GM18867 (cell line): ENCODE measurements around the gene BMF.

Experiments used
- ATAC-seq: cut with Tn5 transposase; IDR thresholded peaks from one replicate; pipeline ENCODE4 v1.9.1; 2021; ENCODE audit warnings: mild to moderate bottlenecking, moderate library complexity; ENCODE audit not compliant: unreplicated experiment

Gene BMF

DNA sequence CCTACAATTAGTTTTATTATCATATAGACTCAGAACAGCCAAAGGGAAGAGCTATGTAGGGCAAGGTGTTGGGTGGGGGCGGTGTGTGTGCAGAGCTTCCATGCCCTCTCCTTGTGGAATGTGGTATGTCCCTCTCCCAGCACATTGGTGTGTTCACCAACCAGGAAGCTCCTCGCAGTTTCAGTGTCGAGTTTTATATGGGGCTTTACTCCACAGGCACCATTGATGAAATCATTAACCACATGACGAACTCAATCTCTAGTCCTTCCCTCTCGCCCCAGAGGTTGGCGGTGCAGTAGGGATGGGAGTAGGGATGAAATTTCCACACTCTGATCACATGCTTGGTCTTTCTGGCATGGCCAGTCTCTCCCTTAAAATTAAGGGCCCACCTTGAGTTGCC lies 56.1 kb downstream of the BMF start:
- no peak for ATAC-seq

DNA sequence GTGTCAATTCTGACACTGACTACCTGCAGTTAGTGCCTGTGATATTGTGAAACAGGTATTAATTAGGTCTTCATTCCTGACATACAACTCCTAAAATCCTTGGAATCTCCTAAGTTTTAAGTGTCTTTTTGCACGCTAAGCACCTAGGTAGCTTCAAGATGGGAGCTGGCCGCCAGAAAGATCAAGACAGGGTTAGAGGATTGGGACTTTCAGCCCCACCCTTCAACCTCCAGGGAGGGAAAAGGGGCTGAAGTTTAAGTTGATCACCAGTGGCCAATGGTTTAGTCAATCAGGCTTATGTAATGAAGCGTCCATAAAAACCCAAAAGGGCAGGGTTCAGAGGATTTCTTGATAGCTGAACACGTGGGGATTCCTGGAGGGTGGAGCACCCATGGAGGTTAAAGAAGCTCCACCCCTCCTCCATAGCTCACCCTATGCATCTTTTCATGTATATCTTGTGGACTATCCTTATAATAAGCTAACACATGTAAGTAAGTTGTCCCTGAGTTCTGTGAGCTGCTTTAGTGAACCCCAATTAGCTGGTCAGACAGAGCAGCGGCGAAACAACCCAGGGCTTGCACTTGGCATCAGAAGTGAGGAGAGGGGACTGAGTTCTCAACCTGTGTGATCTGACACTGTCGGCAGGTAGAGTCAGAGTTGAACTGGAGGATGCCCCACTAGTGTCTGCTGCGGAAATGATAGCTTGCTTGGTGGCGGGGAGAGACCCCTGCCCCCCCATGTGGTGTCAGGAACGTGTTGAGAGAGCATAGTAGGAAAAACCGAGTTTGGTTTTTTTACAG lies 56.9 kb downstream of the BMF start:
- no peak for ATAC-seq

DNA sequence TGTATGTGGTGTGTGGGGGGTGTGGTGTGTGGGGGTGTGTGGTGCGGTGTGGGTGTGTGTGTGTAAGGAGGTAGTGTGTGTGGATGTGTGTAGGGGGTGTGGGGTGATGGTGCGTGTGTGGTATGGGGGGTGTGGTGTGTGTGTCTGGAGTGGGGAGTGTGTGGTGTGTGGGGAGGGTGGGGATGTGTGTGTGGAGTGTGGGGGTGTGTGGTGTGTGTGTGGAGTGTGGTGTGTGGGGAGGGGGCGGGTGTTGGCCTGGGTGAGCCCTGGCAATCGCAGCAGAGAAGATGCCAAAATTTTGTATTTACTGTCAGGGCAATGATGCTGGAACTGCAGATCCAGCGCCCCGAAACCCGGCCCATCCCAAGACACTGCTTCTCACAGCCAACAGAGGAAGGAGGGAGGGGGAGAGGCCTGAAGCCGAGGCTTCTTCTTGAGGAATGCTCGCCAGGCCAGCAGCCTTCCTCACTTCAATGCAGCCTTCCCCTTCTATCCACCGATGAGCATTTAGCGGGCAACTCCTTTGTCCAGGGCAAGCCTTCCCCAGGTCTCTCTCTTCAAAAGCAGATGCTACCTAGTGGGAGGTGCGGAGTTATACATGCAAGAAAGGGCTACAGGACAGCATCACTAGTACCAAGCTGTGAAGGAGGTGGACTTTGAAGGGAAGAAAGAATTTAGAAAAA lies 57.8 kb downstream of the BMF start:
- no peak for ATAC-seq

DNA sequence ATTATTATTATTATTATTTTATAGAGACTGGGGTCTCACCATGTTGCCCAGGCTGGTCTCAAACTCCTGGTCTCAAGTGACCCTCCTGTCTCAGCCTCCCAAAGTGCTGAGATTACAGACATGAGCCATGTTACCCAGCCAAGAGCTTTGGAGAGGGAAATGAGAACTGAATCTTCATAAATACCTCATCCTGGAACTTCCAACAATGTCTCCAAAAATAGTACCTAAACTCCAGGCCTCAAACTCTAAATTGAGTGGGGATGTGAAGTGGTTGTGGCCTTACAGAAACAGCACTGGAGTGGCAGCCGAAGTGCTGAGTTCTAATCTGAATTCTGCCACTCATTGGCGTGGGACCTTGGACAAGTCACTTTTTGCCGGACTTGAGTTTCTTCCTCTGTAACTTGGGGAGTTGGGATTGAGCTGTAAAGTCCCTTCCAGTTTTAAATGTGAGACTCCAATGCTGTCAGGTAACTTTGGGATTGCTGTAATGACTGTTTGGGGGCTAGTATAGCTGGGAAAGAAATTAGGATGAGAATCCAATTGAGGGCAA lies 59.7 kb downstream of the BMF start:
- no peak for ATAC-seq

DNA sequence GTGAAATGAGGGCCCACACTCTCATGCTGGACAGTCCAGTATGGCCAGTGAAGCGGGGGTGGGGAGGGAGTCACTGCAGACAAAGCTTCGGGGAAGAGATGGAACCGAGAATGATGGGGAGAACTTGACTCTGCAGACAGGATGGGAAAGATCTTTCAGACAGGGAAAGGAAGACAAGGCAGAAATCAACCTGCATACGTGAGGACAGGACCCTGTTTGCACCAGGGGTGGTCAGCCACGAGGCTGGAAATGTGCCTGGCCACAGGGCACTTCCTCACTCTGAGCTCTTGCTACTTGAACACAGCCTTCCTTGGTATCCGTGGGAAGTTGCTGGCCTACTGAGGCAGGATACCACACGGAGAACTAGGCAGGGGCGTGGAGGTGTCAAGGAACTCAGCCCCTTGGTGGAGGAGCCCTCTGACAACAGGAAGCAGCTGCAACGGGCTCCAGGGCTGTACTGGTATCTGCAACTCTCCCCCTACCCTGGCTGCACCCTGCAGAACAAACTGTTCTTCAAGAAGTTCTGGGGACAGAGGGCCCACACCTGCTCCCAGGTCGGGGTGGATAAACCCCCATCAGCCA lies 60.4 kb downstream of the BMF start:
- no peak for ATAC-seq

DNA sequence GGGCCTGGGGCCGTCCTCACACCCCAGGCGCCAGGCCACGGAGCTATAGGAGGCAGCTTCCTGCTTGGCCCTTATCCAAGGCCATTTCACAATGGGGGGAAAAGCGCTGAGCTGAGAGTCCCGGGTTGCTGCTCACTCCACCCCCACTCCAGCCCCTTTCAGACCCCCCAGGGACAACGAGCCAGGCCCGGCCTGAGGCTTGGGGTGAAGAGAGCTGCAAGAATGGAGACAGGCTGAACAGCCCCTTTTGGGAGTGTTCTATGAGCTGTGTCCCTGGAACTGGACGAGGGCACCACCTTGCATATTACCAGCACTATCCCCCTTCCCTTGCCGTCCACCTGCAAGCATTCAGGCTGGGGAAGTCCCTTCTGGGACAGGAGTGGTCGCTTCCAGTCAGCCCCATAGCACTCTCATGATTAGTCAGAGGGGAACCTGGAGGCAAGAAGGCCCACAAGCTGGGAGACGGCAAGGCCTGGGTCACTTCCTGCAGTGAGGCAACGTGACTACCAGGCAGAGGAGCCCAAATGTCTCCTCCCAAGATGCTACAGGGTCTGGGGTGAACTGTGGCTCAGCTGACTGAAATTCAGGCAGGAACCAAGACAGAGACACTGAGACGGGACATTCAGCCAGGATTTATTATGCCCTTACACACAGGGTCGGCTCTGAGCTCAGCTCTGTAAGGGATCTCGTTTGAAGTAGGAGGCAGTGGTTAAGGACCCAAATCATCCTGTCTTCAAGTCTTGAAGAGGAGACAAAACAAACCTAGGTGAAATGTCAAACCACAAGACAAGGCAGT lies 61.1 kb downstream of the BMF start:
- peak; percentile 41 for ATAC-seq

DNA sequence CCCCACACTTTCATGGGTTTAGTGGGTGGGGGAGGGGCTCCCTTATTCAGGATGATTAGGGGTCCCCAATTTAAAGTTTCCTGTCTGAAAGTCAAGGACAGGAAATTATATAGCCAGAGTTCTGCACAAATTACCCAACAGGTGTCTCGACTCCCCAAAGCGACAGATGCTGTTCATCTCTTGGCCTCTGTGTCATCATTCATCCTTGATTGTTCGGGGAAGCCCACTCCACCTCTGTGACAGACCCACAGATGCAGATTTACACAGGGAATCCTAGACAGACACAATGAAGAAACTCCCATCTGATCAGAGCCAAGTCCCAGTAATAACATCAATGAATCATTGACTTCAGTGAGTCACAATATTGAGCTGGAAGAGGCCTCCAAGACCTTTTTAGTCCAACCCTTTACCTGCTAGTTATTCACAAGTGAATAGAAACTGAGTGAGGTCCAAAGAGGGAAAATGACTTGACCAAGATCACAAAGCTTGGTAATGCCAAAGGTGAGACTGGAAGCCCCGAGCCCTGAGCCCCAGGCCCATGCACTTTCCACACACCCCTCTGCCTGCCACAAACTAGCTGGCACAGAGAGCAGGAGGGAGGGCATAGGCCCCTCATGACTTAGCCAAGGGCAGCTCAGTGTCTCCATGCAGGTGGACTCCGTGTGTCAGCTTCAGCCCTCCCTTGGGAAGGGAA lies 61.8 kb downstream of the BMF start:
- no peak for ATAC-seq

DNA sequence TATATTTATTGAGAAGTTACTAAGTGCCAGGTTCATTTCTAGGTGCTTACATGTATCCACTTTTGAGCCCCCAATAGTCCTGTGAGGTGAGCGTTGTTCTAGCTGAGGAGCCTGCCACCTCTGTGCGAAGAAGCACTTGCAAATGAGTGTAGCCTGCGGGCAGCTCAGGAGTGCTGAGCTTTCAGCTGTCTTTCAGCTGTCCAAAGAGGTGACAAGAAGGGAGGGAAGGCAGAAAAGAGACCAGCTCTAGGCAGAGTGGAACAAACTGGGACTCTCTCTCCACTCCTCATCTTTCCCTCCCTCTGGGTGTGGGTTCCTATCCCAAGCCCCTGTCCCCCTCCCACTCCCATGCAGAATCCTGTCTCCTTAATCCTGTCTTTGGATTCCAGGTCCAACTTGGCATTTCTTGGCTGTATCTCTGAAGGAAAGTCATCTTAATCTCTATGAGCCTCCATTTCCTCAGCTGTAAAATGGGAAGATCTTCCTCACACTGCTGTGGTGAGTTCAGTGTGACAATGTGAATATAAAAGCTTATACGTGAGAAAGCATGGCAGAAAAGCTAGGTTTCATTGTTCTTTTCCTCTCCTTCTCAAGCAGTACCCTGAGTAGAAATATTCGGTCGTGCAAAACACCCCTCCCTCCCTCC lies 63.0 kb downstream of the BMF start:
- peak; percentile 21 for ATAC-seq

DNA sequence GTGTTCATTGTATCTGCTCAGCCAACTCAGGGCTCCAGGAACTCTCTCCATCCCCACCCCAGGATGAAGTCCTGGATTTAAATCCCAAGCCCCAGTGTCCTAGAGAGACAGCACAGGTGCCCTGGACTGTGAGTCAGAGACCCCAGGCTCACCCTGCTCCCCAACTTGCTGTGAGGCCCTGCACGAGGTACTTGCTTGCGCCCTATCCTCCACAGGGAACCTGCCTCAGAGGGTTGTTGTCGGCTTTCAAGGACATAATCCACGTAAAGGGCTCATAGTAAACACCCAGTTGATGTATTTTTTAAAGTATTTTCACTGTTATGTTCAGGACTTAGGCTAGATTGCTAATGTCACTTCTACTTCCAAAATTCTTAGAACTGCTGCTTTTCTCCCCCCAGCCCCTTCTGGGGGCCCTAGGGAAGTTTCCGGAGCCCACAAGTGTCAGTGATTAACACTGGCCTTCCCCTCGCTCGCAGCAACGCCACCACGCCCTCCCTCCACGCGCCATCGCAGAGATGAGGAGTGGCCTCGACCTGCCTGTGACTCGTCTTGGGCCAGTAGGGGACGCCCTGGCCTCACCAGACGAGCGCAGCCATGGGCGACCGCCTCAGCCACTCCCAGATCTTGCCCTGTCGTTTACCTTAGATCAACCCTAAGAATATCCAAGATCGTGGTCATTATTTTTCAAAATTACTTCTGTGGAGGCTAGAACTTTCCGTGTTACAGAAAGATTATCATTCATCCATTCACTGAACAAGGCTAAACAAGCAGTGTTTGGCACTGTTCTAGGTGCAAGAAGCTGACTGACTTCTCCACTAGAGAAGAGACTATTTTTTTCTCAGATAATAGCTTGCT lies 63.7 kb downstream of the BMF start:
- ATAC-seq: peak; percentile 81

DNA sequence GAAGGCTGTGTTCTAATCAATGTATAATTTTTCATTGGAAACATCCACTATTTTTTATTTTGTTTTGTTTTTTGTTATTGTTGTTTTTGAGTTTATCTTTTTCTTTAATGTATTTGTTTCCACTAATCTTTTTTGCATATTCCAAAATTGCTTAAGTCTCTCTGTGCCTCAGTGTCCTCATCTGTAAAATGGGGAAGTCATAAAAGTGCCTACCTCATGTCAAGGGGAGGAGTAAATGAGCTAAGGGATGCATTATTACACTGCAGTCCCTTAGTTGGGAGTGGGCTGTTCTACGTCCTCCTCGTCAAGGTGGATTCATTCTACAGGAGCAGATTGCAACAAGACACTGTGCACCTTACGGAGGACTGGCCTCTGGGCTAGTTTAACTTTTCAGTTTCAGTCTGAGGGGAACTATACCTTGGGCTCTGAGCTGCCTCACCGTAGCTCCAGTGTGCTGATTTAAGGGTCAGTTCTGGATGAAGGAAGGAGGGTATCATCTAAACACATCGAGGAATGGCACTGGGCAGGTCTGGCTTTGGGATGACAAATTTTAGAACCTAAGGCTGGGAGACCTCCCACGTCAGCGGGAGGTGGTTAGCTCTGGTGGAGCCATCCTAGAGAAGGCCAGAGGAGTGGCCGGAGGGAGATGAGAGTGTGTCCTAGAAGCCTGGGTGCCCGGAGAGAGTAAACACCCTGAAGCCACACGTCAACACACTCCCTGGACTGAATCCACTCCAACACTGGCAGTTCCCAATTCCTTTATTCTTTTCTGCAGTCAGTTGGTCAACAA lies 64.6 kb downstream of the BMF start:
- ATAC-seq: no peak

DNA sequence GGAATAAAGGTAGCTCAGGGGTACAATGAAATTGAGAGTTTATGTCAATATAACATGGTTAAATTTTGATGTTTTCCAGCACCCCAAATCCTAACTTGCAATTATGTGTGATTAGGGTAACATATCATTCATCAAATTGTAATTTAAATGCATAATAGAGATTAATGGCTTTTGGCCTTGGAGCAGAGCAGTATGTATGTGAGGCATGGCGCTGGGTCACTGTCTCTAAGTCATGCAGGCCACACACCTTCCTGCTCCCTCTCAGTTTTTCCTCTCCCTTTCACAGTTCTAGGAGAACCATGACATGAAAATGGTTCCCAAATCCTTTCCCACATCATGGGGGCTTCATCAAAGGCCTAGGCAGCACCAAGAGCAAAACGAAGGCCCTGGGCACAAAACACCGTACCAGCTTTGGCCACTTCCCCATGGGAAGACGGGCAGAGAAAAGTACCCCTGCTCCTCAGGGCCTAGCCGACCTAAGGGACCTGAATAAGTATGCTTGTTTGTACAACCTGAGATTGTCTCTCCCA lies 65.8 kb downstream of the BMF start:
- no peak for ATAC-seq

DNA sequence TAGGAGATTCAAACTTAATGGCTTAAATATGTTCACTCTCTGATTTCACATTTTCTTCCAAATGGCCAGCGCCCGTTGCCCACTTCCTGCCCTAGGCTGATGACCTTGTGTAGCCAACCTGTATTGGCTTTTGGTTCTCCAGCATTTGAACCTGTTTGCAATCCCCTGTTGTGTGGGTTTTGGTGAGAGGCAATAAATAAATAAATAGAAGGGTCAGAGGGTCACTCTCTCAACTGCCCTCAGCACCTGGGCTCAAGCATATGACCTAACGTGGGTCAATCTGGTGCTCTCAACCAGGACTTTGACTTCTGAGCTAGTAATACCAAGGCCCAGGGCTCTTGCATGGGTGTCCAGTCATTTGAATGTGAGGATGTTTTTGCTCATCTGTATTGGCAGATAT lies 67.9 kb downstream of the BMF start:
- no peak for ATAC-seq

DNA sequence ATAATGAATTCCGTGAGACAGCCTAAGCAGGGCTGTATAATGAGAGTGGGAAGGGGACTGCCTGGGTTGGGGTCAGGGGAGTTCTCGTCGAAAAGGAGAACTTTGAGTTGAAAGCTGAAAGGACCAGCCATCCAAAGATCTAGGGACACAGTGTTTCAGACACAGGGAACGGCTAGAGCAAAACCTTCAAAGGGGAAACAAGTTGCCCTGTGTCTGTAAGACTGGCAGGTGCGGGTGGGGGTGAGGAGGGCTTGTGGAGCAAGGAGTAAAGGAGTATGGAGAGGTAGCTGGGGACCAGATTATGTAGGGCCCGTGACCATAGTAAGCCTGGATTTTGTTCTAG lies 68.4 kb downstream of the BMF start:
- no peak for ATAC-seq

DNA sequence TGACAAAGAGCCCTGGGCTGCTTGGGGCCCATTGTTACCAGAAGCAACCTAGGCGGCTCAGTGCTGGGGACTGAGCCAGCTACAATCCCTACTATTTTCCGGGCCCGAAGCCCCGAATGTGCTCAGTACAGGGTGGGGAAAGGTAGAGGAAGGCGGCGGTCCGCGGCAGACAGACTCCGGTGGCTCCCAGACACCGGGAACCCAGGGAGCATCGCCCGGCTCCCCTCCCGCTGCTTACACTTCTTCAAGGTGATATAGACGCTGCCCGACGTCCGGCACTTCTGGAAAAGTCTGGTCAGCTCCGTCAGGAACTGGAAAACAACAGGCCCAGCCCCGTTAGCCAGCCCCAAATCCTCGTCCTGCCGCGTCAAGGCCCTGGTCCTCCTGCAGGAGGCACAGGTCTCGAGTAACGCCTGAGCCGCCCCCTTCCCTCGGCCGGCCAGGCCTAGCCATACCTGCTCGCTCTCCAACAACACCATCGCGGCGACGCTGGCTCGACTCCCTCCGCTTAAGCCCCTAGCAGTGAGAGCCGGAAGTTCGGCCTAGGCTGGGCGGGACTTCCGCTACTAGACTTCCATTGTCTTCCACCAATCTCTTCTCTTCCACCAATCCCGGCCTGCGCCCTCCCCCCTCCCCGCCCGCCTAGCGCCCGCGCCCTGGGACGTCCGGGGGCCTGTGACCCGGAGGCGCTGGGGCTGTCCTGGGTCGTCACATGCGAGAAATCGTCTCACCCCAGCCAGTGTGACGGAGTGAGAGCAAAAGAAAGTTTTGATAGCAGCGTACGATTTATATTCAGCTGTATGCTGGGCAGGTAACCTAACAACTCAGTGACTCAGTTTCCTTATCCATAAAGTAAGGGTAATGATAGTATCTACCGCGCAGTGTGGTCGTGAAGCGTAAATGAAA lies 69.8 kb downstream of the BMF start, which contains the start of gene SRP14:
TSS of gene SRP14 (minus strand) at position 544 of the 906 bp plus-strand sequence. CDS start at position 479, 65 bp downstream.
- peak; percentile 91 for ATAC-seq

DNA sequence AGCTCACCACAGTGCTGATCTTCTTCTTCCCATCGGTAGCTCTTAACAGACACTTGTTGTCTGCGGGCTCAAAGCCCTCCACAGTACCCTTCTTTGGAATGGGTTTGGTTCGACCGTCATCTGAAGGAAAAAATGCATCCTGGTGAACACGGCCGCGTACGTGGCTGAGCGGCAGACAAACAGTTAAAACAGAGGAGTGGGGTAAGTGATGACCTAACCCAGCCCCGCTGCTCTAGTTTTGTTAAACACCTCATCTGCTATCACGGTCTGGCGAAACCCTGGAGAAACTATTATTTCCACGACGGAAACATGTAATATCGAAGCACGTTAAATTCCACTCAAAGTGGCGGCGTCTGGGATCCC lies 70.4 kb downstream of the BMF start:
- ATAC-seq: no peak
